LNCaP clone FGC (cell line): ENCODE data around the gene APIP.

Experiments
- DNase-seq: peaks from one replicate; pipeline ENCODE4 v3.0.0-alpha.2; 2011; ENCODE audit warnings: low read depth
- H3K4me3 ChIP-seq: 2 replicates; pipeline ENCODE4 v1.5.1; 2011; ENCODE audit warnings: mild to moderate bottlenecking, low read depth, low read length, control low read depth
- TF ChIP-seq, protein P1 (sequence below): IDR thresholded peaks from 2 replicates; pipeline ENCODE4 v1.5.1; 2012; ENCODE audit warnings: mild to moderate bottlenecking; ENCODE audit not compliant: control insufficient read depth, insufficient read depth; ENCODE audit errors: extremely low read depth

APIP gene

DNA sequence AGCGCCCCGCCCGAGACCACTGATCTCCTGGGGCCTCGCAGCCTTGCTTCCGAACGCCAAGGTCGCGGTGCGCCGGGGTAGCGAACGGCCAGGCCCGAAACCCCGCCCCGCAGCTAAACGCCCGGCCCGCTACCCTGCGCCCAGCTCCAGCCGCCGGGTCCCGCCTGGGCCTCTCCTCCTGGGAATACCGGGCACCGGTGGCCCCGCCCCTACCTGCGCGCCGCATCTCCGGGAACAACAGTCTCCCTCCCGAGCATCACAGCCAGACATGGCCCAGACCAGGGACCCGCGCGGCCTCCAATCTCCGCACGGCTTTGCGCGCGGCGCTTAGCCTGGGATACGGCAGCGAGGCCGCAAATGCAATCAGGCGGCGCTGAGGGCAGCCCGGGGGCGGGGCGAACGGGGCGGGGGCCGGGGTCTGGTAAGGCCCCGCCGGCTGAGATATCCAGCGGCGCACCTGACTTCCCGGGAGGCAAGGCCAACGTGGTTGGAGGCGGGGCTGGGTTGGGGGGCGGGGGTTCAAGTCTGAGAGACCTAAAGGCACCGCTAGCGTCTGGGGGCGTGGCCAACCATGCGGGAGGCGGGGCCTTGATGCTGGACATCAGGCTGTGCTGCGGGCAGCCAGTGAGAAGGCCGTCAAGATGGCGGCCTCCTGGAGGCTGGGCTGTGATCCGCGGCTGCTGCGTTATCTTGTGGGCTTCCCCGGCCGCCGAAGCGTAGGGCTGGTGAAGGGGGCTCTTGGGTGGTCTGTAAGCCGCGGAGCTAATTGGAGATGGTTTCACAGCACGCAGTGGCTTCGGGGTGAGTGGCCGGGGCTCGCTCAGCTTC, at the start of gene APIP, which contains the start of gene PDHX:
Gene APIP (minus strand): TSS at position 365 of the 828 bp plus-strand sequence. CDS start 95 bp downstream, at position 270.
Gene PDHX (plus strand): TSS at position 604 of the 828 bp plus-strand sequence. CDS start 38 bp downstream, at position 642.
- TF ChIP-seq, protein P1, sequence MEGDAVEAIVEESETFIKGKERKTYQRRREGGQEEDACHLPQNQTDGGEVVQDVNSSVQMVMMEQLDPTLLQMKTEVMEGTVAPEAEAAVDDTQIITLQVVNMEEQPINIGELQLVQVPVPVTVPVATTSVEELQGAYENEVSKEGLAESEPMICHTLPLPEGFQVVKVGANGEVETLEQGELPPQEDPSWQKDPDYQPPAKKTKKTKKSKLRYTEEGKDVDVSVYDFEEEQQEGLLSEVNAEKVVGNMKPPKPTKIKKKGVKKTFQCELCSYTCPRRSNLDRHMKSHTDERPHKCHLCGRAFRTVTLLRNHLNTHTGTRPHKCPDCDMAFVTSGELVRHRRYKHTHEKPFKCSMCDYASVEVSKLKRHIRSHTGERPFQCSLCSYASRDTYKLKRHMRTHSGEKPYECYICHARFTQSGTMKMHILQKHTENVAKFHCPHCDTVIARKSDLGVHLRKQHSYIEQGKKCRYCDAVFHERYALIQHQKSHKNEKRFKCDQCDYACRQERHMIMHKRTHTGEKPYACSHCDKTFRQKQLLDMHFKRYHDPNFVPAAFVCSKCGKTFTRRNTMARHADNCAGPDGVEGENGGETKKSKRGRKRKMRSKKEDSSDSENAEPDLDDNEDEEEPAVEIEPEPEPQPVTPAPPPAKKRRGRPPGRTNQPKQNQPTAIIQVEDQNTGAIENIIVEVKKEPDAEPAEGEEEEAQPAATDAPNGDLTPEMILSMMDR = no peak
- peak within 1 kb of the TSS; percentile 95 for H3K4me3 ChIP-seq
- DNase-seq = peak; percentile 97

DNA sequence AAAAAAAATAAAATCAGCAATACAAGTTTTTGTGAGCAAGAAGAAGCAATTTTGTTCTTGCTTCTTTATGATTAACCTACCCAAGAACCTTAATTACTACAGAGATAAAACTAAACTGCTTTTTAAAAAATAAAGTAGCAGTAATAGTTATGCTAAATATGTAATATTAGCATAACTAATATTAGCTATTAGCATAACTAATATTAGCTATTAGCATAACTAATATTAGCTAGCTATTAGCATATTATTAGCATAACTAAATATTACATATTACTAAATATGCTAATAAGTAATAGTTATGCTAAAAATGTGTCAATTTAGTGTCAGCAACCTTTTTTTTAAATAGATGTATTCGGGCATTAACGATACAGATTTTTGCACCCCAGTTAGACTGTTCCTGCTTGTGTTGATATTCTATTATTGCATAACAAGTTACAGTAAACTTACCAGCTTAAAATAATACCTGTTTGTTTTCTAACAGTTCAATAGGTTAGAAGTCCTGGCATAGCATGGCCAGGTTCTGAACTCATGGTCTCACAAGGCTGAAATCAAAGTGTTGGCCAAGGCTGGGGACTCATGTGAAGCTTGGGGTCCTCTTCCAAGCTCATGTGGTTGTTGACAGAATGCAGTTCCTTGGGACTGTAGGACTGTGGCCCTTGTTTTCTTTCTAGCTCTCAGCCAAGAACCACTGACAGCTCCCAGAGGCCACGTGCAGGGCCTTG, 48.6 kb upstream of the APIP start:
- TF ChIP-seq, protein P1 = no peak

GRCh38 chr11:34963351-34963750, 47.2 kb upstream of the APIP start:
- H3K4me3 ChIP-seq = no peak overlapping the region
- TF ChIP-seq, protein P1 = no peak
- no peak for DNase-seq

More for the DNA sequence above, 48.6 kb upstream of the APIP start:
- H3K4me3 ChIP-seq = no peak overlapping the region
- DNase-seq = no peak

- no peak overlapping the region for H3K4me3 ChIP-seq
- TF ChIP-seq, protein P1 = no peak
- DNase-seq = no peak
Observed at GRCh38 chr11:34962034-34962433, 45.9 kb upstream of the APIP start.

DNA sequence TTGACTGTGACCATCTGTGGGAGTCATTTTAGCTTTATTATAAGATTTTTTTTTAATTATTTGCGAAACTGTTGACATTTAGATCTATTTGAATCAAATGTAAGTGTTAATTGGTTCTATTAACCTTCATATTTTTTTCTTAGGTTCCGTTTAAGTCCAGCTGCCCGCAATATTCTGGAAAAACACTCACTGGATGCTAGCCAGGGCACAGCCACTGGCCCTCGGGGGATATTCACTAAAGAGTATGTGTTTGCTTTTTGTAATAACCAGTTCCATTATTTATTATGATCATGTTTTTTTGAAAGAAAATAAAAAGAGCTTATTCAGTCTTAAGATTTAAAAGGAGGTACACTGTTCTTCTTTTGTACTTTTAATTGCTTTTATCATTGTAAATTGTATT, 44.1 kb upstream of the APIP start:
- TF ChIP-seq, protein P1 = no peak
- no peak for DNase-seq
- H3K4me3 ChIP-seq = no peak overlapping the region

- H3K4me3 ChIP-seq = no peak overlapping the region
- DNase-seq = no peak
- TF ChIP-seq, protein P1 = no peak
Observed at GRCh38 chr11:34959770-34960169, 43.6 kb upstream of the APIP start.

DNA sequence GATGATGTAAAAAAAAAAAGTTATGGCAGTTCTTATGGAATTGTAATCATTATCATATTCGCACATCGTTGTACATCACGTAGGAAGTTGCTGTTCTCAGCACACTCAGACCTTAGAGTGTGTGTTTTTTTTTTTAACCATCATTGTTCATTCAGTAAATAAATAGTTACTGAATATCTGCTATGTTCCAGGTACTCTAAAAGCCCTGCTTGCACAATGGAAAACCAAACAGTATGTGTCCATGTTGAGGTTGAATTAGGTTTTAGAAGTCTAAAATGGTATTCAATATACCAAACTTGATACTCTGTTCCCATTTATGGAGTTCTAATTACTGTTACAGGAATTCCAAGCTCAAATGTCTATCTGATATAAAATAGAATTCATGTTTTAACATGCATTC, 41.4 kb upstream of the APIP start:
- TF ChIP-seq, protein P1 = no peak
- no peak overlapping the region for H3K4me3 ChIP-seq
- DNase-seq = no peak
